Effector memory CD8-positive, alpha-beta T cell (primary cell): Measurements from ENCODE around the gene PPM1F.

Experiments used
- ATAC-seq: fragments of 150-1000 bp; cut with Tn5 transposase; replicated peaks from 2 replicates; pipeline ENCODE4 v1.10.0; 2021; ENCODE audit warnings: mild to moderate bottlenecking, moderate library complexity
- DNase-seq, 3 experiments: peaks; one replicate each; pipeline ENCODE4 v3.0.0; 2021
- H3K27ac Mint-ChIP-seq, 2 donors: one replicate each; pipeline ENCODE4 v1.8.0; 2022; ENCODE audit warnings: mild to moderate bottlenecking in 2 of 2, mixed read lengths in 2 of 2, moderate library complexity in 2 of 2
- H3K27me3 Mint-ChIP-seq, 2 donors: one replicate each; pipeline ENCODE4 v1.8.0; 2022; ENCODE audit warnings: mixed read lengths in 2 of 2
- H3K36me3 Mint-ChIP-seq: one replicate; pipeline ENCODE4 v1.8.0; 2022; ENCODE audit warnings: mild to moderate bottlenecking, moderate library complexity, mixed read lengths; ENCODE audit not compliant: insufficient read depth
- H3K4me1 Mint-ChIP-seq, 2 donors: one replicate each; pipeline ENCODE4 v1.8.0; 2022; ENCODE audit warnings: low read depth in 2 of 2, mixed read lengths in 2 of 2
- H3K4me3 Mint-ChIP-seq, 2 donors: one replicate each; pipeline ENCODE4 v1.8.0; 2022; ENCODE audit warnings: mild to moderate bottlenecking in 2 of 2, mixed read lengths in 2 of 2, moderate library complexity in 2 of 2
- H3K9me3 Mint-ChIP-seq, 2 donors: one replicate each; pipeline ENCODE4 v1.8.0; 2022; ENCODE audit warnings: mixed read lengths in 2 of 2

Gene PPM1F

GRCh38 chr22:21961127-21961867, 8.6 kb upstream of the PPM1F start:
- H3K27ac Mint-ChIP-seq = peak overlapping the region in 1 of 2 donors; percentile 6
- peaks cover 19% of the 10 kb centered on the region for H3K36me3 Mint-ChIP-seq
- H3K9me3 Mint-ChIP-seq = no peaks in the 10 kb centered on the region
- H3K4me3 Mint-ChIP-seq = no peak overlapping the region
- H3K4me1 Mint-ChIP-seq = no peaks in the 10 kb centered on the region
- no peaks in the 10 kb centered on the region for H3K27me3 Mint-ChIP-seq
- DNase-seq = no peak
- no peak for ATAC-seq

GRCh38 chr22:21960200-21961126, 7.8 kb upstream of the PPM1F start:
- H3K36me3 Mint-ChIP-seq = peaks cover 11% of the 10 kb centered on the region
- no peak overlapping the region for H3K4me3 Mint-ChIP-seq
- no peaks in the 10 kb centered on the region for H3K27me3 Mint-ChIP-seq
- no peaks in the 10 kb centered on the region for H3K9me3 Mint-ChIP-seq
- no peak for DNase-seq
- no peaks in the 10 kb centered on the region for H3K4me1 Mint-ChIP-seq
- ATAC-seq = no peak
- peak overlapping the region in 1 of 2 donors; percentile 6 for H3K27ac Mint-ChIP-seq

- Mint-ChIP-seq H3K36me3 (peaks cover 3% of the 10 kb centered on the region), H3K9me3 (no peaks in the 10 kb centered on the region), H3K4me3 (no peak overlapping the region), H3K27me3 (no peaks in the 10 kb centered on the region), H3K4me1 (no peaks in the 10 kb centered on the region), H3K27ac (no peak overlapping the region)
- DNase-seq (no peak), ATAC-seq (no peak)
Observed at GRCh38 chr22:21959274-21960074, 6.8 kb upstream of the PPM1F start.

GRCh38 chr22:21958360-21959273, 6.0 kb upstream of the PPM1F start:
- DNase-seq = no peak
- no peaks in the 10 kb centered on the region for H3K4me1 Mint-ChIP-seq
- H3K9me3 Mint-ChIP-seq = no peaks in the 10 kb centered on the region
- ATAC-seq = no peak
- H3K36me3 Mint-ChIP-seq = peaks cover 3% of the 10 kb centered on the region
- H3K4me3 Mint-ChIP-seq = no peak overlapping the region
- H3K27ac Mint-ChIP-seq = no peak overlapping the region
- no peaks in the 10 kb centered on the region for H3K27me3 Mint-ChIP-seq

GRCh38 chr22:21951931-21952465, 650 bp downstream of the PPM1F start:
- peak overlapping the region in 1 of 2 donors; percentile 68 for H3K27ac Mint-ChIP-seq
- H3K4me1 Mint-ChIP-seq = peaks cover 14 to 22% of the 10 kb centered on the region in 2 donors
- no peaks in the 10 kb centered on the region for H3K9me3 Mint-ChIP-seq
- peaks cover 14% of the 10 kb centered on the region for H3K36me3 Mint-ChIP-seq
- H3K4me3 Mint-ChIP-seq = peak overlapping the region; percentile 79 to 82
- peak in 1 of 3 experiments; percentile 11 for DNase-seq
- H3K27me3 Mint-ChIP-seq = no peaks in the 10 kb centered on the region
- no peak for ATAC-seq

- peaks cover 14% of the 10 kb centered on the region for H3K36me3 Mint-ChIP-seq
- peaks cover 14 to 22% of the 10 kb centered on the region in 2 donors for H3K4me1 Mint-ChIP-seq
- H3K9me3 Mint-ChIP-seq = no peaks in the 10 kb centered on the region
- DNase-seq = no peak
- no peaks in the 10 kb centered on the region for H3K27me3 Mint-ChIP-seq
- peak overlapping the region; percentile 79 to 82 for H3K4me3 Mint-ChIP-seq
- no peak for ATAC-seq
- H3K27ac Mint-ChIP-seq = no peak overlapping the region
Observed at GRCh38 chr22:21951062-21951461, 1.6 kb downstream of the PPM1F start.

GRCh38 chr22:21949948-21950347, 2.7 kb downstream of the PPM1F start:
- Mint-ChIP-seq H3K27ac (no peak overlapping the region), H3K4me3 (no peak overlapping the region), H3K36me3 (peaks cover 18% of the 10 kb centered on the region), H3K27me3 (no peaks in the 10 kb centered on the region), H3K9me3 (no peaks in the 10 kb centered on the region), H3K4me1 (peaks cover 14 to 22% of the 10 kb centered on the region in 2 donors)
- ATAC-seq (no peak), DNase-seq (no peak)

GRCh38 chr22:21949569-21949918, 3.1 kb downstream of the PPM1F start:
- Mint-ChIP-seq H3K27ac (no peak overlapping the region), H3K36me3 (peaks cover 20% of the 10 kb centered on the region), H3K4me3 (no peak overlapping the region), H3K4me1 (peaks cover 14 to 22% of the 10 kb centered on the region in 2 donors), H3K9me3 (no peaks in the 10 kb centered on the region), H3K27me3 (no peaks in the 10 kb centered on the region)
- no peak for ATAC-seq
- DNase-seq = no peak

GRCh38 chr22:21948824-21949568, 3.7 kb downstream of the PPM1F start:
- ATAC-seq = no peak
- peaks cover 20% of the 10 kb centered on the region for H3K36me3 Mint-ChIP-seq
- H3K4me3 Mint-ChIP-seq = no peak overlapping the region
- H3K27me3 Mint-ChIP-seq = no peaks in the 10 kb centered on the region
- no peaks in the 10 kb centered on the region for H3K9me3 Mint-ChIP-seq
- peaks cover 14 to 22% of the 10 kb centered on the region in 2 donors for H3K4me1 Mint-ChIP-seq
- no peak for DNase-seq
- H3K27ac Mint-ChIP-seq = no peak overlapping the region

- H3K4me3 Mint-ChIP-seq = no peak overlapping the region
- no peak for DNase-seq
- H3K36me3 Mint-ChIP-seq = peaks cover 20% of the 10 kb centered on the region
- H3K27ac Mint-ChIP-seq = no peak overlapping the region
- H3K27me3 Mint-ChIP-seq = no peaks in the 10 kb centered on the region
- H3K9me3 Mint-ChIP-seq = no peaks in the 10 kb centered on the region
- peaks cover 14 to 22% of the 10 kb centered on the region in 2 donors for H3K4me1 Mint-ChIP-seq
- ATAC-seq = no peak
Observed at GRCh38 chr22:21948390-21948789, 4.3 kb downstream of the PPM1F start.

- H3K4me3 Mint-ChIP-seq = no peak overlapping the region
- H3K27ac Mint-ChIP-seq = peak overlapping the region; percentile 38 to 70
Observed at GRCh38 chr22:21947040-21948014, 5.3 kb downstream of the PPM1F start.

More at GRCh38 chr22:21947040-21948014, 5.3 kb downstream of the PPM1F start:
- Mint-ChIP-seq H3K27me3 (no peaks in the 10 kb centered on the region), H3K36me3 (peaks cover 10% of the 10 kb centered on the region), H3K9me3 (no peaks in the 10 kb centered on the region), H3K4me1 (peaks cover 14 to 29% of the 10 kb centered on the region in 2 donors)
- ATAC-seq (no peak), DNase-seq (no peak)
